Fibroblast of skin of left biceps (primary cell): ENCODE results near the gene EFNA2.
"Not testable (repeated sequence)": the region's sequence is repeated elsewhere in the genome, so short reads cannot be mapped to it uniquely, and the experiment has no call there.

Source experiments
- DNase-seq, 2 experiments: peaks; one replicate each; pipeline ENCODE4 v3.0.0-alpha.2; 2013; ENCODE audit warnings: low read depth in 2 of 2

Gene EFNA2

GRCh38 chr19:1318678-1319471, 33.2 kb downstream of the EFNA2 start:
- no peak for DNase-seq

GRCh38 chr19:1320282-1320650, 34.6 kb downstream of the EFNA2 start:
- not testable (repeated sequence) for DNase-seq

- DNase-seq = no peak
Observed at GRCh38 chr19:1321539-1321938, 35.9 kb downstream of the EFNA2 start.

GRCh38 chr19:1322198-1322981, 36.7 kb downstream of the EFNA2 start:
- DNase-seq = no peak

- DNase-seq = no peak
Observed at GRCh38 chr19:1324249-1324805, 38.7 kb downstream of the EFNA2 start.

GRCh38 chr19:1324806-1325567, 39.3 kb downstream of the EFNA2 start:
- DNase-seq = peak; percentile 49 to 51

- no peak for DNase-seq
Observed at GRCh38 chr19:1325568-1326294, 40.1 kb downstream of the EFNA2 start.

GRCh38 chr19:1327125-1327524, 41.5 kb downstream of the EFNA2 start:
- DNase-seq = no peak

- not testable (repeated sequence) for DNase-seq
Observed at GRCh38 chr19:1332208-1332607, 46.5 kb downstream of the EFNA2 start.

GRCh38 chr19:1336079-1336684, 50.5 kb downstream of the EFNA2 start:
- DNase-seq = no peak

GRCh38 chr19:1340681-1341469, 55.2 kb downstream of the EFNA2 start:
- no peak for DNase-seq

- no peak for DNase-seq
Observed at GRCh38 chr19:1343041-1343440, 57.4 kb downstream of the EFNA2 start.

GRCh38 chr19:1349211-1349610, 63.5 kb downstream of the EFNA2 start:
- no peak for DNase-seq

GRCh38 chr19:1350867-1351266, 65.2 kb downstream of the EFNA2 start:
- no peak for DNase-seq
